ENCODE data around the gene TPK1. TPM values are rescaled to one million over a fixed set of nuclear protein-coding genes. Genes with fewer than 3 reads are reported as not detected.

Gene TPK1
- polyA plus RNA-seq, 1 donor: 5.4 TPM

GRCh38 chr7:144762853-144763252 lies 73.0 kb downstream of the TPK1 start:
- Histone ChIP-seq H3K27me3 (ENCODE audit: control insufficient read depth, insufficient read depth, low read length) (no peaks in the 10 kb centered on the region), H3K4me3 (ENCODE audit: low read length) (no peak overlapping the region), H3K4me1 (ENCODE audit: control insufficient read depth, insufficient read depth, low read length) (no peaks in the 10 kb centered on the region), H3K27ac (ENCODE audit: low read length) (no peak overlapping the region), H3K9me3 (ENCODE audit: control insufficient read depth, low read depth, low read length) (no peaks in the 10 kb centered on the region), H3K36me3 (ENCODE audit: control insufficient read depth, insufficient read depth, low read length) (no peaks in the 10 kb centered on the region)
- no CpG with 5 or more reads among the region's 1 CpG for WGBS (ENCODE audit: insufficient coverage, low lambda C conversion rate)
- DNase-seq: no peak

- Histone ChIP-seq H3K4me1 (ENCODE audit: control insufficient read depth, insufficient read depth, low read length) (no peaks in the 10 kb centered on the region), H3K4me3 (ENCODE audit: low read length) (no peak overlapping the region), H3K36me3 (ENCODE audit: control insufficient read depth, insufficient read depth, low read length) (no peaks in the 10 kb centered on the region), H3K27me3 (ENCODE audit: control insufficient read depth, insufficient read depth, low read length) (no peaks in the 10 kb centered on the region), H3K27ac (ENCODE audit: low read length) (no peak overlapping the region), H3K9me3 (ENCODE audit: control insufficient read depth, low read depth, low read length) (no peaks in the 10 kb centered on the region)
- WGBS (ENCODE audit: insufficient coverage, low lambda C conversion rate): 80% methylated on average over 1 of the region's 5 CpGs
- DNase-seq: no peak
These were observed 74.4 kb downstream of the TPK1 start for GRCh38 chr7:144761493-144761892.

GRCh38 chr7:144759653-144760052 lies 76.2 kb downstream of the TPK1 start:
- H3K27me3 ChIP-seq (ENCODE audit: control insufficient read depth, insufficient read depth, low read length): no peaks in the 10 kb centered on the region
- no peaks in the 10 kb centered on the region for H3K9me3 ChIP-seq (ENCODE audit: control insufficient read depth, low read depth, low read length)
- no peaks in the 10 kb centered on the region for H3K36me3 ChIP-seq (ENCODE audit: control insufficient read depth, insufficient read depth, low read length)
- H3K27ac ChIP-seq (ENCODE audit: low read length): no peak overlapping the region
- H3K4me3 ChIP-seq (ENCODE audit: low read length): no peak overlapping the region
- no peaks in the 10 kb centered on the region for H3K4me1 ChIP-seq (ENCODE audit: control insufficient read depth, insufficient read depth, low read length)
- WGBS (ENCODE audit: insufficient coverage, low lambda C conversion rate): 100% methylated on average over 1 of the region's 4 CpGs
- no peak for DNase-seq

- no peak overlapping the region for H3K27ac ChIP-seq (ENCODE audit: low read length)
These were observed 87.9 kb downstream of the TPK1 start for GRCh38 chr7:144747936-144748335.

GRCh38 chr7:144738708-144739314 lies 97.0 kb downstream of the TPK1 start:
- Histone ChIP-seq H3K4me3 (ENCODE audit: low read length) (no peak overlapping the region), H3K4me1 (ENCODE audit: control insufficient read depth, insufficient read depth, low read length) (no peaks in the 10 kb centered on the region), H3K36me3 (ENCODE audit: control insufficient read depth, insufficient read depth, low read length) (no peaks in the 10 kb centered on the region), H3K9me3 (ENCODE audit: control insufficient read depth, low read depth, low read length) (no peaks in the 10 kb centered on the region), H3K27ac (ENCODE audit: low read length) (no peak overlapping the region), H3K27me3 (ENCODE audit: control insufficient read depth, insufficient read depth, low read length) (no peaks in the 10 kb centered on the region)
- peak; percentile 4 to 30 for DNase-seq
- WGBS (ENCODE audit: insufficient coverage, low lambda C conversion rate): 59% methylated on average over 2 of the region's 5 CpGs

More at GRCh38 chr7:144747936-144748335, 87.9 kb downstream of the TPK1 start:
- DNase-seq: peak; percentile 63 to 83
- peaks cover 4% of the 10 kb centered on the region for H3K4me1 ChIP-seq (ENCODE audit: control insufficient read depth, insufficient read depth, low read length)
- H3K4me3 ChIP-seq (ENCODE audit: low read length): no peak overlapping the region
- H3K9me3 ChIP-seq (ENCODE audit: control insufficient read depth, low read depth, low read length): no peaks in the 10 kb centered on the region
- no peaks in the 10 kb centered on the region for H3K27me3 ChIP-seq (ENCODE audit: control insufficient read depth, insufficient read depth, low read length)
- H3K36me3 ChIP-seq (ENCODE audit: control insufficient read depth, insufficient read depth, low read length): no peaks in the 10 kb centered on the region
- WGBS (ENCODE audit: insufficient coverage, low lambda C conversion rate): no CpG with 5 or more reads among the region's 2 CpGs

GRCh38 chr7:144738146-144738545 lies 97.7 kb downstream of the TPK1 start:
- Histone ChIP-seq H3K27me3 (ENCODE audit: control insufficient read depth, insufficient read depth, low read length) (no peaks in the 10 kb centered on the region), H3K4me1 (ENCODE audit: control insufficient read depth, insufficient read depth, low read length) (no peaks in the 10 kb centered on the region), H3K9me3 (ENCODE audit: control insufficient read depth, low read depth, low read length) (no peaks in the 10 kb centered on the region), H3K27ac (ENCODE audit: low read length) (no peak overlapping the region), H3K4me3 (ENCODE audit: low read length) (no peak overlapping the region), H3K36me3 (ENCODE audit: control insufficient read depth, insufficient read depth, low read length) (no peaks in the 10 kb centered on the region)
- no peak for DNase-seq
- WGBS (ENCODE audit: insufficient coverage, low lambda C conversion rate): no CpG with 5 or more reads among the region's 3 CpGs

GRCh38 chr7:144736880-144737493 lies 98.9 kb downstream of the TPK1 start:
- Histone ChIP-seq H3K27me3 (ENCODE audit: control insufficient read depth, insufficient read depth, low read length) (no peaks in the 10 kb centered on the region), H3K4me3 (ENCODE audit: low read length) (no peak overlapping the region)

GRCh38 chr7:144735505-144736276 lies 100.2 kb downstream of the TPK1 start:
- no peak overlapping the region for H3K4me3 ChIP-seq (ENCODE audit: low read length)
- DNase-seq: no peak
- no peaks in the 10 kb centered on the region for H3K4me1 ChIP-seq (ENCODE audit: control insufficient read depth, insufficient read depth, low read length)
- H3K9me3 ChIP-seq (ENCODE audit: control insufficient read depth, low read depth, low read length): no peaks in the 10 kb centered on the region
- 75% methylated on average over 2 of the region's 8 CpGs for WGBS (ENCODE audit: insufficient coverage, low lambda C conversion rate)
- no peaks in the 10 kb centered on the region for H3K27me3 ChIP-seq (ENCODE audit: control insufficient read depth, insufficient read depth, low read length)
- H3K36me3 ChIP-seq (ENCODE audit: control insufficient read depth, insufficient read depth, low read length): no peaks in the 10 kb centered on the region
- no peak overlapping the region for H3K27ac ChIP-seq (ENCODE audit: low read length)

More at GRCh38 chr7:144736880-144737493, 98.9 kb downstream of the TPK1 start:
- no peak for DNase-seq
- no peaks in the 10 kb centered on the region for H3K4me1 ChIP-seq (ENCODE audit: control insufficient read depth, insufficient read depth, low read length)
- H3K36me3 ChIP-seq (ENCODE audit: control insufficient read depth, insufficient read depth, low read length): no peaks in the 10 kb centered on the region
- H3K27ac ChIP-seq (ENCODE audit: low read length): no peak overlapping the region
- no peaks in the 10 kb centered on the region for H3K9me3 ChIP-seq (ENCODE audit: control insufficient read depth, low read depth, low read length)
- 20% methylated on average over 1 of the region's 1 CpG for WGBS (ENCODE audit: insufficient coverage, low lambda C conversion rate)

GRCh38 chr7:144731661-144732351 lies 104.0 kb downstream of the TPK1 start:
- Histone ChIP-seq H3K27me3 (ENCODE audit: control insufficient read depth, insufficient read depth, low read length) (no peaks in the 10 kb centered on the region), H3K4me3 (ENCODE audit: low read length) (no peak overlapping the region), H3K9me3 (ENCODE audit: control insufficient read depth, low read depth, low read length) (no peaks in the 10 kb centered on the region), H3K36me3 (ENCODE audit: control insufficient read depth, insufficient read depth, low read length) (no peaks in the 10 kb centered on the region), H3K4me1 (ENCODE audit: control insufficient read depth, insufficient read depth, low read length) (no peaks in the 10 kb centered on the region), H3K27ac (ENCODE audit: low read length) (no peak overlapping the region)
- no peak for DNase-seq
- WGBS (ENCODE audit: insufficient coverage, low lambda C conversion rate): 100% methylated on average over 1 of the region's 6 CpGs

- Histone ChIP-seq H3K4me3 (ENCODE audit: low read length) (no peak overlapping the region), H3K9me3 (ENCODE audit: control insufficient read depth, low read depth, low read length) (no peaks in the 10 kb centered on the region), H3K27me3 (ENCODE audit: control insufficient read depth, insufficient read depth, low read length) (no peaks in the 10 kb centered on the region), H3K27ac (ENCODE audit: low read length) (no peak overlapping the region), H3K4me1 (ENCODE audit: control insufficient read depth, insufficient read depth, low read length) (no peaks in the 10 kb centered on the region), H3K36me3 (ENCODE audit: control insufficient read depth, insufficient read depth, low read length) (no peaks in the 10 kb centered on the region)
- no peak for DNase-seq
- 94% methylated on average over 3 of the region's 3 CpGs for WGBS (ENCODE audit: insufficient coverage, low lambda C conversion rate)
These were observed 105.6 kb downstream of the TPK1 start for GRCh38 chr7:144730224-144730623.

Measured in large intestine (tissue), 3 donors.